ENCODE measurements around the gene PSG11.
A peak's percentile ranks its signal among the peaks of the same experiment; 100 is the strongest.
"Not testable (repeated sequence)": the region's sequence is repeated elsewhere in the genome, so short reads cannot be mapped to it uniquely, and the experiment has no call there.

Gene PSG11

DNA sequence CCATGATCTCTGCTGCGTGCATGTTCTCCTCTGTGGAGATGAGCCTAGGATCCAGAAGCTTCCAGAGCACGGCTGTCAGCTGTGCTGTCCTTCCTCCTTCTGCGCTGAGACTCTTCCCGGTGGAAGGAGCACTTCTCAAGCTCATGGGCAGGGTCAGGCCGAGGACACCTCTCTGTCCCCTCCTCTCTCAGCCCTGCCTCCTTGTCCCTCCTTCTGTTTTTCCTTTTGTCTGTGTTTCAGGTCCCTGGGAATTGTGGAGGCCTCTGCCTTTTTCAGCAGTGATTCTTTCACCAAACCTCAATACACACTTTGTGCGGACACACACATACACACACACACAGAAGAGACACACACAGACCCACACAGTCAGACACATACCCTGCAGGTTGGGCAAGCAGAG is at the start of gene PSG11:
PSG11 (minus strand) TSS at position 101 of the 400 bp plus-strand sequence; CDS start at position 4, 97 bp downstream.
- DNase-seq, result not testable (repeated sequence)

DNA sequence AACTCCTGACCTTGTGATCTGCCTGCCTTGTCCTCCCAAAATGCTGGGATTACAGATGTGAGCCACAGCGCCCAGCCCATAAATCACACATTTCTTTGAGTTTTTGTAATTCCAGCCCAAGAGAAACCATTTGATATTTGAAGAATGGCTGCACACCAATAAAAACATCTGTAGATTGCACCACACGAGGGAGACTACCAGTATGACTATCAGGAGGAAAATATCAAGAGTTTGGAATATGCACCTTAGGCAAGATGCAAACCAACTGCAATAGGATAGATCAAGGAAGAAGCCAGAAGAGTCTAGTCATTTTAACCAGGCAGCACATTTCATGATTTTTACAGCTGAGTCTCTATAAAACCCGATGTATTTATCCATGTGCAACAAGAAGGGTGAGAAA is 36.1 kb upstream of the PSG11 start:
- not testable (repeated sequence) for DNase-seq

GRCh38 chr19:43061326-43061725 is 35.1 kb upstream of the PSG11 start:
- not testable (repeated sequence) for DNase-seq

GRCh38 chr19:43060254-43060653 is 34.0 kb upstream of the PSG11 start:
- DNase-seq, result not testable (repeated sequence)

GRCh38 chr19:43059482-43059881 is 33.2 kb upstream of the PSG11 start:
- not testable (repeated sequence) for DNase-seq

DNA sequence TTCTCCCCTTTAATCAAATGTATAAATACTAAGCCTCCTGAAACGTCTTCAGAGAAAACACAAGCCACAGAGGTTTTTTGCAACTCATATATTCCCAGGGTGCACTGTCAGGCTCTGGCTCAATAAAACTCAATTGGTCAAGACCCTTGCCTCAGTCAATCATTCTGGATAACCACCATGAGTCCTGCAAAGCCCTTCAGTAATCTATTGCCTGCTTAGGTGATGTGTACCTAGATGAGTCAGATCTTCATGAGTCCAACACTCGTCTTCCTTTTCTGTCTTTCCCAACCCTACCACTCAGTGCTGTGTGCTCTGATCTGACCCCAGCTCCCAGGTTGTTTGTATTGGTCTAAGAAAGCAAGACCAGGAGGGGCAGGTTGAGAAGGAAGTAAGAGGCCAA is 32.2 kb upstream of the PSG11 start:
- DNase-seq, result not testable (repeated sequence)

DNA sequence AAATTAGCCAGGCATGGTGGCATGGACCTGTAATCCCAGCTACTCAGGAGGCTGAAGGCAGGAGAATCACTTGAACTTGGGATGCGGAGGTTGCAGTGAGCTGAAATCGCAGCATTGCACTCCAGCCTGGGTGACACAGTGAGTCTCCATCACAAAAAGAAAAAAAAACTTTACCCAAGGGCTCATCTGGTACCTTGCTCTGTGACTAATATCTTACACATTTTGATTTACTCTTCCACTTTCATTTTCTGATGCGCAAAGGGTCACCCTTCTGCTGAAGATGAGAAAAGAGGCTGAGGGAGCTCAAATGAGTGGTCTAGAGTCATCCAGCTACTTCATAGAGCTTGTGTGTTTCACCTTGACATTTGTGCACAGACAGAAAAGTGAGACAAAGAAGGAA is 21.7 kb upstream of the PSG11 start:
- DNase-seq, result not testable (repeated sequence)

GRCh38 chr19:43046578-43046977 is 20.3 kb upstream of the PSG11 start:
- not testable (repeated sequence) for DNase-seq

DNA sequence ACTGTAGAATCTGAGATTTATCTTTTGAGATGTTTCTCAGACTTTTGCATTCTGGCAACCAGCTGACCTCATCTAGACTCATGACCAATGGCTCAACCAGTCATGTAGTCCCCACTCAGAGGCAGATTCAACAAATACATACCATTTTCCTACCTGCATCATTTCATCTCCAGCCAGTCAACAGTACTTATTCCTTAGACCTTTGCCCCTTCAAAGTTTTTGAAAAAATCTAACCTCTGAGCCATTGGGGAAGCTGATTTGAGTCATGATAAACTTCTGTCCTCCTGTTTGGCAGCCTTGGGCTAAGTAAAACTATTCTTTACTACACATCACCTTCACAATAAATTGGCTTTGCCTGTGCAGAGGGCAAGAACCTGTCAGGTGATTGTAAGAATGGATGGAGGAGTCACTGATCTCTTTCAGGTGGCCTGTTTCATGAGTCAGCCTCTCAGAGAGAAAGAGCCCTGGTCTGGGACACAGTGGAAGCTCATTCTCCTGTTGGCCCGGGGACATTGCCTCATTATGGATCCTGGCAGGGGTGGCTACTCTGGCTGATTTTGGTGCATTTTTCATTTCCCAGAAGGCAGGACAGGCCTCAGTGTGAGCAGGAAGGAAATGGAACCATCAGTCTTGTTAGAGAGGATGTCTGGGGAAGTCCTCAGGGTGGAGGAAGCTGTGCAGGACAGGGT is 17.4 kb upstream of the PSG11 start:
- not testable (repeated sequence) for DNase-seq

GRCh38 chr19:43031645-43032044 is 5.4 kb upstream of the PSG11 start:
- DNase-seq, result not testable (repeated sequence)

DNA sequence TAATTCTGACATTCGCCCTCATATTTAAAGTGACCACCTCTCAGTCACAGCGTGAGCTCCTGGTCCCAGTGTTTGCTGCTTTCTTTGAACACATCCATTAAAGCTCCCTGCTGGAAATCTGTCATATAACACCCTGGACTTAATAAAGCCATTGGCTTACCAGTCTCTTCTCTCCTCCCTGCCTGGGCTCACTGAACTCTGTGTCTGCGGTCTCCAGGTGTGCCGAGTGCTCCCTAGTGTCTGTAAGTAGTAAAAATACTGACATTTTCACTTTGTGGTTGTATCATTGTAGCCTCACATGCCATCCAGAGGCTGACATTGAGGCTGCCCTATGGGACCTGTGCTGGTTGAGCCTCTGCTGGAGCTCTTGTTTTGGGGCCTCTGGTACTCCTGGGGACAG is 2.6 kb upstream of the PSG11 start:
- no peak for DNase-seq

DNA sequence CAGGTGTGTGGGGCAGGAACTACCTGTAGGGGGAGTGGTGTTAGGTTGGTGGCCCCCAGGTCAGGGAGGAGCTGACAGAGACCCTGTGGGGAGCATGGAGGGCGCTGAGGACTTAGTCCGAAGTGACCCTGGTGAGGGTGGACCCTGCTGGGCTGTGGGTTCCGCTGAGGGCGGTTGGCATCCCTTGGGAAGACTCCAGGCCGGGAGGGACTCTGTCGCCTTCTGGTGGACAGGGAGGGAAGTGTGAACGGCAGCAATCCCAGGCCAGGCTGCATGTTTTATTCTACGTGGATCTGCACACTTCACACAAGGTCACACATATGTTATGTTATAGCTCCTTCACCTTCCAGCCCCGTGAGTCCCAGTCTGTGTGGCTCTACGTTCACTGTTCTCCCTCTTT is 1.7 kb upstream of the PSG11 start:
- DNase-seq, result peak in 1 of 2 donors; percentile 2

GRCh38 chr19:43027061-43027460 is 792 bp upstream of the PSG11 start:
- DNase-seq, result not testable (repeated sequence)

DNA sequence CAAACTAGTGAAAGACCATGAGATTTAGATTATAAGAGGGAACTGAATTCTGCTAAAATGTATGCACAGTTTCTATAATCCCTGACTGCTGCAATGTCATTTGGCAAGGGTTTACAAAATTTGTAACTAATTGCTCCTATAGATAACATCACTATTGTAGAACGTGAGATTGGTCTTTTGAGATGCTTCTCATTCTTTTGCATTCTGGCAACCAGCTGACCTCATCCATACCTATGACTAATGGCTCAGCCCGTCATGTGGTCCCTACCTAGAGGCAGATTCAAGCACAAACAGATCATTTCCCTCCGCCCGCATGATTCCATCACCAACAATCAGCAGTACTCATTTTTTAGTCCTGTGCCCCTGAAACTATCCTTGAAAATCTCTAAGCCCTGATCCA is 4.2 kb downstream of the PSG11 start:
- DNase-seq, result not testable (repeated sequence)

DNA sequence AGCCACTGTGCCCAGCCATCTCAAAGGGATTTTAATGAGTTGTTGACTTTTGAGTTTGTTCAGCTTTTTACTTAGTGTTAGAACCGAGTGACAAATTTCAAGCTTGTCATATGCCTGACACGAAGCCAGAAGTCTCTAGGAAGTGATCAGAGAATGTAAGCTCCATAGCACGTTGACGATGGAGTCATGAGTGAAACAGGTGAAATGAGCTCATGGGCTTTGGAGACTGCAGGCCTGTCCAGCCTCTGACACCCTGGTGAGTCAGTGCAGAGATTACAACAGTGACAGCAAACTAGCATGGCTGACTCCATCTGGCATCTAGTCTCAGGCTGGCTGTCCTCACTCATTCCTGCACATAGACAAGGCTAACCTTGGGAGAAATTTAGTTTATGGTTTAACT is 4.6 kb downstream of the PSG11 start:
- not testable (repeated sequence) for DNase-seq

GRCh38 chr19:43019588-43019987 is 6.7 kb downstream of the PSG11 start:
- not testable (repeated sequence) for DNase-seq

DNA sequence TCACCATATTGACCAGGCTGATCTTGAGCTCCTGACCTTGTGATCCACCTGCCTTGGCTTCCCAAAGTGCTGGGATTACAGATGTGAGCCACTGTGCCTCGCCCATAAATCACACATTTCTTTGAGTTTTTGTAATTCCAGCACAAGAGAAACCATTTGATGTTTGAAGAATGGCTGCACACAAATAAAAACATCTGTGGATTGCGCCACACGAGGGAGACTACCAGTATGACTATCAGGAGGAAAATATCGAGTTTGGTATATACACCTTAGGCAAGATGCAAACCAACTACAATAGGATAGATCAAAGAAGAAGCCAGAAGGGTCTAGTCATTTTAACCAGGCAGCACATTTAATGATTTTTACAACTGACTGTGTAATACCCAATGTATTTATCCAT is 20.4 kb downstream of the PSG11 start:
- not testable (repeated sequence) for DNase-seq

DNA sequence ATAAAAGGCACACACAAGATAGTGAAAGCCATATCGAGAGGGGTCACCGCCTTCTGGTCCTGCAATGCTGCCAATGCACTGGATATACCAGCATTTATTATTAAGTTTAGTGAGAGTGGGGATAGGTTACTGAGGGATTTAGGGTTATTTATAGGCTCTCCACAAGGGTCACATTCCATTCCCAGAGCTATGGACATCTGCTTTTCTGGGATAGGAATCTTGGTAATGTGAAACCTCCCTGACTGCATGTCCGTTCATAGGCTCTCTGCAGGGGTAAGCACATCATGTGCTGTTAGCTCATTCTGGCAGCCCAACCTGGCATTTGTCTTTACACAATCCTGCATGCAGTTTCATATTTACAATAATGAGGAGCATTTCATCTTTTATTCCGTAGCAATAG is 21.4 kb downstream of the PSG11 start:
- not testable (repeated sequence) for DNase-seq

DNA sequence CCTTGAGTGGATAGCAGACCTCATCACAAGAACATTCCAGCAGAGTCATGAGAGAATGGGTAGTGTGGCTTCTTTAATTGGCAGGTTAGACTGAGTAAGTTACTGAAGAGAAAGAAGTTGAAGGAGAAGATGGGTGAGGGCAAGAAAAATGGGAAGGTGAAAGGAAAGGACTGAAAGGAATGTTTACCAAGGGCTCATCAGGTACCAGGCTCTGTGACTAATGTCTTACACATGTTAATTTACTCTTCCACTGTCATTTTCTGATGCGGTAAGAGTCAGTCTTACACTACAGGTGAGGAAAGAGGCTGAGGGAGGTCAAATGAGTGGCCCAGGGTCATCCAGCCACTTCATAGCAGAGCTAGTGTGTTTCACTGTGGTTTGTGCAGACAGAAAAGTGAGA is 22.6 kb downstream of the PSG11 start:
- DNase-seq, result not testable (repeated sequence)

GRCh38 chr19:43002948-43003347 is 23.3 kb downstream of the PSG11 start:
- not testable (repeated sequence) for DNase-seq

DNA sequence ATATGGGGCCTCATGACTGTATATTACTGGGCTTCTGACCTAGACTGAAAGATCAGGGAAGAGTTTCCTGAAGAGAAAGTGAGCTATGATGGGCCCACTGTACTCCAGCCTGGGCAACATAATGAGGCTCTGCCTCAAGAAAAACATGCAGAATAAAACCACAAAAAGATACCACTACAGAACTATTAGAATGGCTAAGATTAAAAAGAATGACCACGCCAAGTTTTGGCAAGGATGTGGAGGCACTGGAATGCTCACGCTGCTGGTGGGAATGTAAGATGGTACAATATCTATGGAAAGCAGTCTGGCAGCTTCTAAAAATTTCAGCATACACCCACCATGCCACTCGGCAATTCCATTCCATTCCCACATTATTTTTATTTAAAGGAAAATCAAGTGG is 30.1 kb downstream of the PSG11 start:
- DNase-seq, result not testable (repeated sequence)

DNA sequence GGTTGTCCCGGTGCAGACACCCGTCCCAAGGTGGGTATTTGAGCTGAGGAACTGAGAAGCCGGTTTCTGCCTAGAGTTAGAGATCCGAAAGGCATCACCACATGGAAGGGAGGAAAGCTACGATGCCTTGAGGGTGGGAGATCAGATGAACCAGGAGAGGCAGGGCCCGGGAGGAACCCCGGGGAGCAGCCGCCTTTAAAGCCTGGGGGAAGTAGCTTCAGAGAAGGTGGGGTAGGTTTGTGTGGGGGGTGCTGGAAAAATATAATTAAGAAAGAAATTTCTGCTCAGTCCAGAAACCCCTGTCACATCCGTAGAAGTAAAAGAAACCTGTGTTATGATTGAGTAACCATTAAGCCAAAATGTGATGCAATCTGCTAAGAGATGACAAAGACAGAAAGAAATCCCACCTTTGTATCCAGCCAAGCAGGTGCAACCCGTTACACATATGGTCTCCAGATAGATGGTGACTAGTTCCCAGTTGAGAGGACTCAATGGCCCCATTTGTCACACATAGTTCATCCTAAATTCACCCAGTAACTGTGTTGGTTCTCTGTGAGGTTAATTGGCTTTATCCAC is 34.2 kb downstream of the PSG11 start:
- DNase-seq, result not testable (repeated sequence)

- no peak for DNase-seq
Observed at GRCh38 chr19:42989851-42990250, 36.4 kb downstream of the PSG11 start.

- not testable (repeated sequence) for DNase-seq
Observed at GRCh38 chr19:42989186-42989585, 37.1 kb downstream of the PSG11 start.

DNA sequence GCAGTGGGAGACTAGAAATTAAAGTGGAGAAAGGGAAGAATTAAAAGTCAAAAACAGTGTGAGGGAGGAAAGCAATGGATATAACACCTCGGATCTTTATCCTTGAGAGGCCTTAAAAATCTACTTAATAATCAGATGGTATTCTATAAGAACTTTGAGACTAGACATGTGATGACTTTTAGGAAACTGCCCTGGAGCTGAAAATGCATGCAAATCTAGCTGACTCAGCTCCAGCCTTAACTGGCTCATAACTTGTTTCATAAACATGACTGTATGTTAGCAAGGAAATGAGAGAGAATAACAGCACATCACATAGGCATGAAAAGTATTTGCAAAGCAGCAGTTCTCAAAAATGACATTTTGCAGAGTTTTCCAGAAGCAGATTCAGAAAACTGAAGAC is 38.1 kb downstream of the PSG11 start:
- not testable (repeated sequence) for DNase-seq

Measured in stimulated activated CD4-positive, alpha-beta T cell treated with anti-CD3 and anti-CD28 coated beads, Interleukin-2, amount 100 ng/mL, for 24 hours (primary cell).